WERI-Rb-1 (cell line): Measurements from ENCODE around the gene TYW1B.
A peak's percentile ranks its signal among the peaks of the same experiment; 100 is the strongest.
"Not testable (repeated sequence)": the region's sequence is repeated elsewhere in the genome, so short reads cannot be mapped to it uniquely, and the experiment has no call there.

Source experiments
- DNase-seq: peaks from one replicate; pipeline ENCODE4 v3.0.0-alpha.2; 2020
- H3K27ac ChIP-seq: fragments of 250-450 bp; sonication (Bioruptor Pico); 2 replicates; pipeline ENCODE4 v1.5.1; 2020; ENCODE audit warnings: mild to moderate bottlenecking, moderate library complexity
- H3K27me3 ChIP-seq: fragments of 250-450 bp; sonication (Bioruptor Pico); 2 replicates; pipeline ENCODE4 v1.5.1; 2021; ENCODE audit warnings: mild to moderate bottlenecking, low read depth, moderate library complexity; ENCODE audit not compliant: insufficient read depth, severe bottlenecking
- H3K36me3 ChIP-seq: fragments of 250-450 bp; sonication (Bioruptor Pico); 2 replicates; pipeline ENCODE4 v1.5.1; 2020; ENCODE audit warnings: mild to moderate bottlenecking, moderate library complexity
- H3K4me3 ChIP-seq: 2 replicates; pipeline ENCODE4 v1.5.1; 2011; ENCODE audit warnings: low read depth, mild to moderate bottlenecking, control low read depth, low read length
- H3K9me3 ChIP-seq: fragments of 250-450 bp; sonication (Bioruptor Pico); 2 replicates; pipeline ENCODE4 v1.5.1; 2021; ENCODE audit warnings: mild to moderate bottlenecking, moderate library complexity; ENCODE audit not compliant: severe bottlenecking
- TF ChIP-seq, protein P1 (sequence below): IDR thresholded peaks from 2 replicates; pipeline ENCODE4 v1.5.1; 2011; ENCODE audit warnings: low read depth, mild to moderate bottlenecking, control low read depth, inconsistent platforms, low read length

Gene TYW1B

GRCh38 chr7:72781631-72782030, 46.4 kb downstream of the TYW1B start:
- DNase-seq = no peak
- Histone ChIP-seq H3K36me3 (no peaks in the 10 kb centered on the region), H3K27me3 (no peaks in the 10 kb centered on the region), H3K27ac (no peak overlapping the region), H3K9me3 (no peaks in the 10 kb centered on the region), H3K4me3 (no peak overlapping the region)
- TF ChIP-seq, protein P1, sequence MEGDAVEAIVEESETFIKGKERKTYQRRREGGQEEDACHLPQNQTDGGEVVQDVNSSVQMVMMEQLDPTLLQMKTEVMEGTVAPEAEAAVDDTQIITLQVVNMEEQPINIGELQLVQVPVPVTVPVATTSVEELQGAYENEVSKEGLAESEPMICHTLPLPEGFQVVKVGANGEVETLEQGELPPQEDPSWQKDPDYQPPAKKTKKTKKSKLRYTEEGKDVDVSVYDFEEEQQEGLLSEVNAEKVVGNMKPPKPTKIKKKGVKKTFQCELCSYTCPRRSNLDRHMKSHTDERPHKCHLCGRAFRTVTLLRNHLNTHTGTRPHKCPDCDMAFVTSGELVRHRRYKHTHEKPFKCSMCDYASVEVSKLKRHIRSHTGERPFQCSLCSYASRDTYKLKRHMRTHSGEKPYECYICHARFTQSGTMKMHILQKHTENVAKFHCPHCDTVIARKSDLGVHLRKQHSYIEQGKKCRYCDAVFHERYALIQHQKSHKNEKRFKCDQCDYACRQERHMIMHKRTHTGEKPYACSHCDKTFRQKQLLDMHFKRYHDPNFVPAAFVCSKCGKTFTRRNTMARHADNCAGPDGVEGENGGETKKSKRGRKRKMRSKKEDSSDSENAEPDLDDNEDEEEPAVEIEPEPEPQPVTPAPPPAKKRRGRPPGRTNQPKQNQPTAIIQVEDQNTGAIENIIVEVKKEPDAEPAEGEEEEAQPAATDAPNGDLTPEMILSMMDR = no peak

GRCh38 chr7:72781161-72781560, 46.8 kb downstream of the TYW1B start:
- no peak overlapping the region for H3K4me3 ChIP-seq
- peak; percentile 9 for DNase-seq
- no peaks in the 10 kb centered on the region for H3K9me3 ChIP-seq
- no peaks in the 10 kb centered on the region for H3K36me3 ChIP-seq
- no peaks in the 10 kb centered on the region for H3K27me3 ChIP-seq
- no peak overlapping the region for H3K27ac ChIP-seq
- TF ChIP-seq, protein P1 = no peak

DNA sequence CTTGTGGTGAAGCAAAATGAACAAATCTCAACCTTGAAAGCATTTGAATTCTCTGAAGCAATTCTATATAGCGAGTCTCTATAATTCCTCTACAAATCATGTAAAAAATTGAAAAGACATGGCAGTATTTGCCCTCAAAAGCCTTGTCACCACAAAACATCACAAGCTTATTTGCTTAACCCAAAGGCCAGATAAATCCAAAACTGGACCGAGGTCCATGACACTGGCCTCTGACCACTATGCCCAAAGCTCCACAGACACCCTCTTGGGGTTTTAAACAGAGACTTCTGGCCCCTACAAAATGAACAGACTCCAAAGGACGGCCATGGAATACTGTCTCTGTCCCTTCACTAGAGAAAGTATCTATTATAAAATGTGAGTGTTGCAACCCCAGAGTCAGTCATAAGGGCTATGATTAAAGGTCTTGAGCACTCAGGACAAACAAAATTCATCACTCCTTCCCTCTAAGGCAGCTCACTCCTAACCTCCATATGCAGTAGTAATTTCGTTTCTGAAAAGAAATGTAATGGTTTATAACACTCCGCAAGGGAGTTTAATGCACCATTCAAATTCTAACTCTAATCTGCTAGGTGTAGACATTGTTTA, 47.6 kb downstream of the TYW1B start:
- H3K27me3 ChIP-seq, H3K36me3 ChIP-seq, DNase-seq, H3K4me3 ChIP-seq, H3K27ac ChIP-seq, H3K9me3 ChIP-seq: not testable (repeated sequence)

DNA sequence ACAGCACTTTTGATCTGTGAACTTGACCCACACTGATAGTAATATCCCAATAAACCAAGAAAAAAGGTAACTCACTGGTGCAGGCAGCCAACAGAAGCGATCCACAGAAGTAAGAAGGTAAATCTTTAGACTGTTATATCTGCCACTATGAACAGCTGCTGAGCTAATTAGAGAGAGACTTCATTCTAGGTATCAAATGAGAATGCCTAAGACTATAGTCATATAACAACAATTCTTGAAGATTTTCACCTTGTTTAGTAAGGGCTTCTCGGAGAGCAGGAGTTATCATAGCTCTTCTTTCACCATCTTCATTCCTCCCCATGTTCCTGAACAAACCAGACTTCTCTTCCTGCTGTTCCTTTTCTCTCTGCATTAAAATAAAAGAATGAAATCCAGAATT, 50.8 kb downstream of the TYW1B start:
- DNase-seq, H3K27ac ChIP-seq, H3K4me3 ChIP-seq: not testable (repeated sequence)

GRCh38 chr7:72772627-72773026, 55.4 kb downstream of the TYW1B start:
- H3K27ac ChIP-seq, H3K9me3 ChIP-seq, H3K4me3 ChIP-seq, H3K36me3 ChIP-seq, H3K27me3 ChIP-seq, DNase-seq: not testable (repeated sequence)

More for the DNA sequence above, 50.8 kb downstream of the TYW1B start:
- not testable (repeated sequence) for H3K36me3 ChIP-seq, H3K27me3 ChIP-seq, H3K9me3 ChIP-seq

GRCh38 chr7:72766994-72767393, 61.0 kb downstream of the TYW1B start:
- H3K27me3 ChIP-seq, H3K9me3 ChIP-seq, DNase-seq, H3K36me3 ChIP-seq, H3K27ac ChIP-seq, H3K4me3 ChIP-seq: not testable (repeated sequence)

DNA sequence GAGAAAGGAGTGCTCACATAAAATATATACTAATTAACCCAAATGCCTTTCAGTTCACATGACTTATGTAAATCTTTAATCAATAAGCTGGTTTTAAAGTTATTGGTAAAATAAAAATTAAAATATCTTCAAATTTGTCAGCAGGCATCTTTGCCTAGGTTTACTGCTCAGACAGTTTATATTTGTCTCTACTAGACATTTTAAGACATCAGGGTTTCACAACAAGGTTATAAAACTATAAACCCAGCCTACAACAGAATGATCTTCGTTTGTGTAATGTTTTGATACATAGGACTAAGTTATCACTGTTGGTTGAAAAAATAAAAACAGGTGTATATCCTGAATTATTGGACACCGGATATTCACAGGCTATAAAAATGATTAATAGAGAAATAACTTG, 67.4 kb downstream of the TYW1B start:
- TF ChIP-seq, protein P1 = no peak
- no peak overlapping the region for H3K4me3 ChIP-seq
- H3K27ac ChIP-seq = no peak overlapping the region
- DNase-seq = no peak
- H3K27me3 ChIP-seq = no peaks in the 10 kb centered on the region
- no peaks in the 10 kb centered on the region for H3K36me3 ChIP-seq
- peaks cover 3% of the 10 kb centered on the region for H3K9me3 ChIP-seq

DNA sequence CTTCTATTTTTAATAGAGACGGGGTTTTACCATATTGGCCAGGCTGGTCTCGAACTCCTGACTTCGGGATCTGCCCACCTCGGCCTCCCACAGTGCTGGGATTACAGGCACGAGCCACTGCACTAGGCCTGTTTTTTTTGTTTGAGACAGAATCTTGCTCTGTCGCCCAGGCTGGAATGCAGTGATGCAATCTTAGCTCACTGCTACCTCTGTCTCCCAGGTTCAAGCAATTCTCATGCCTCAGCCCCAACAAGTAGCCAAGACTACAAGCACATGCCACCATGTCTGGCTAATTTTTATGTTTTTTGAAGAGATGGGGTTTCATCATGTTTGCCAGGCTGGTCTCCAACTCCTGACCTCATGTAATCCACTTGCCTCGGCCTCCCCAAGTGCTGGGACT, 73.7 kb downstream of the TYW1B start:
- Histone ChIP-seq H3K4me3 (no peak overlapping the region), H3K36me3 (no peaks in the 10 kb centered on the region), H3K9me3 (no peaks in the 10 kb centered on the region), H3K27me3 (no peaks in the 10 kb centered on the region), H3K27ac (no peak overlapping the region)
- no peak for DNase-seq
- TF ChIP-seq, protein P1 = no peak
